Stimulated activated CD4-positive, alpha-beta T cell treated with anti-CD3 and anti-CD28 coated beads, Interleukin-1b, Interleukin-23, amount 100 ng/mL, for 24 hours (primary cell): Measurements from ENCODE around the gene RASSF5.
"Not testable (repeated sequence)": the region's sequence is repeated elsewhere in the genome, so short reads cannot be mapped to it uniquely, and the experiment has no call there.

Experiments
- DNase-seq, 4 experiments: peaks; one replicate each; pipeline ENCODE4 v3.0.0-alpha.2; 2020; ENCODE audit warnings: low read depth in 4 of 4, low spot score in 1 of 4

Gene RASSF5

GRCh38 chr1:206563367-206564207, 56.3 kb downstream of the RASSF5 start:
- no peak for DNase-seq

DNA sequence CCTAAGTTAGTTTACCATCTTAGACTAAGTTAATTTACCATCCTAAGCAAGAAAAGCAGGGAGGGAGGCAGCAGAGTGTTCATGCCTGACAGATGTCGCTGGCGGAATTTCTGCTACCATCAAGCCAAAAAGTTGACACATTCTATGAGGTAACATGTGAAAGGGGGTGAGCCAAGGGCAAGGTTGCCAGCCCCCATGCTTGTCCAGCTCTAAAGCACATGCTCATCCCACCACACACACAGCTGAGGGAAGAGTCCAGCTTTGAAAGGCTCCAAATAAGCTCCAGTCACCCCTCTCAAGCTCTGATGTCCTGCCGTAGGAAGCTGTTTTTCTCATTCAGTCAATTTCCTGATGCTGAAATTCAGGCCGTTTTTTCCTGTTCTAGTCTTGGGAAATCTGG, 58.7 kb downstream of the RASSF5 start:
- no peak for DNase-seq

GRCh38 chr1:206566999-206567398, 59.7 kb downstream of the RASSF5 start:
- no peak for DNase-seq

DNA sequence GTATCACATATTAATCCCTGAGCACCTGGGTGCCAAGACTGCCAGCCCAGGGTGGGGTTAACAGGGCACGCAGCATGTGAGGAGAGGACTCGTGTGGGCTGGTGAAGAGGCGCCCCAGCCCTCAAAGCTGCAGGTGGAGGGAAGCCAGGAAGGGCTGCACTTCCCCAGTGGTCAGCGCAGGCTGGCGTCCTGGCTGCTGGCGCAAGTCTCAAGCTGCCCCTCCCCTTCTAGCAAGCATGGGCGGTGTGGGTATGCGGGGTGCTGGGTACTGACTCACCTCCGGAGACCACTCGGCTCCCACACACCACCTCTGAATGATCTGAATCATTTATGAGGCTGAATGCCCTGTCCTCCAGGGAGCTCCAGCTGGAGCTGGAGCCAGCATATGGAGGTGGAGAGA, 60.9 kb downstream of the RASSF5 start:
- no peak for DNase-seq

GRCh38 chr1:206568779-206569352, 61.5 kb downstream of the RASSF5 start:
- no peak for DNase-seq

GRCh38 chr1:206569556-206569955, 62.2 kb downstream of the RASSF5 start:
- no peak for DNase-seq

DNA sequence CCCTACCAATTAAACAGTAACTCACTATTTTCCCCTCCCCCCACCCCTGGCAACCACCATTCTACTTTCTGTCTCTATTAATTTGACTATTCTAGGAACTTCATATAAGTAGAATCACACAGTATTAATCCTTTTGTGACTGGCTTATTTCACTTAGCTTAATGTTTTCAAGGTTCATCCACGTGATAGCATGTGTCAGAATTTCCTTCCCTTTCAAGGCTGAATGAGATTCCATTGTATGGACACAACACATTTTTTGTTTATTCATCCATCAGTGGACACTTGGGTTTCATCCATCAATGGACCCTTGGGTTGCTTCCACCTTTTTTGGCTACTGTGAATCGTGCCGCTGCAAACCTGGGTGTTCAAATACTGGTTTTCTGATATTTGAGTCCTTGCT, 63.2 kb downstream of the RASSF5 start:
- no peak for DNase-seq

DNA sequence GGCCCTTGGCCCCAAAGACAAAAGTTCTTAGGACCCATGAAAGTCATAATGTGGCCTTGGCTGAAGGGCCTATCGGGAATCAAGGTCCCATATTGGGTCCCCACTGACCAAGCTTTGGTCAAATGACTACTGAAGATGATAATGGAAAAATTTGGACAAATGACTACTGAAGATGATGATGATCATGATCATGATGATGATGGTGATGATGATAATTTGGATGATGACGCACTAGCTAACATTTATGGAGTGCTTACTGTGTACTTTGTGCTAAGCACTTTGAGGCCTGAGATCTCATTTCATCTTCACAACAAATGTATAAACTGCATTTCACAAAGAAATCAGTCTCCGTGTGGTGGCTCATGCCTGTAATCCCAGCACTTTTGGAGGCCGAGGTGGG, 65.5 kb downstream of the RASSF5 start:
- DNase-seq: no peak

DNA sequence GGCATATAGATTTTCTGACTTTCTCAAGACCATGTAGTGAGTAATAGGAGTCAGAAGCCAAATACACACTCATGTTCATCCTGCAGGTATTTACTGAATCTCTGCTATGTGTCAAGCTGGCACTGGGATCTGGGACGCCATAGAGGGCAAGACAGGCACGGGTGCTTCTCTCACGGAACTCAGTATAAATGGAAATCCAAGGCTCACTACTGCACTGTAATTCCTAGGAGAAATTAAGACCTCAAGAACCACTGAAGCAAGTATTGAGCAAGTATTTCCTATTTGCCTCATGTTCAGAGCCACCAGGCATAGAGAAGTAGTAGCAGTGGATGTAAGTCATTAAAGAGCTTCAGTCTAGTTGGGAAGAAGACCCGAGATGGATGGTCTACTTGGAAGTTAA, 66.0 kb downstream of the RASSF5 start:
- no peak for DNase-seq

DNA sequence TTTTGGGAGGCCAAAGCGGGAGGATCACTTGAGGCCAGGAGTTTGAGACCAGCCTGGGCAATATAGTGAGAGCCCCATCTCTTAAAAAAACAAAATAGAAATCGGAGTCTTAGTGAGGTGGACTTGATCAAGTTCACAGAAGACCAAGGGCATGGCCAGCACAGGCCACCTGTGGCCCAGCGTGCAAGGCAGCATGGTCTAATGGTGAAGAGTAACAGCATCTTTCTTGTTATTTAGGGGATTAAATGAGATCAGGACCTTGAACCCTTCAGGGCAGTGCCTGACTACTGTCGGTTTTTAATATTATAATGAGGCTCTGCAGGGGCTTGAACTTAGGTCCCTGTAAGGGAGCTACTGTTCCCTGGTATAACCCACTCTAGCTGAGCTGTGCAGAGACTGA, 66.4 kb downstream of the RASSF5 start:
- DNase-seq: no peak

DNA sequence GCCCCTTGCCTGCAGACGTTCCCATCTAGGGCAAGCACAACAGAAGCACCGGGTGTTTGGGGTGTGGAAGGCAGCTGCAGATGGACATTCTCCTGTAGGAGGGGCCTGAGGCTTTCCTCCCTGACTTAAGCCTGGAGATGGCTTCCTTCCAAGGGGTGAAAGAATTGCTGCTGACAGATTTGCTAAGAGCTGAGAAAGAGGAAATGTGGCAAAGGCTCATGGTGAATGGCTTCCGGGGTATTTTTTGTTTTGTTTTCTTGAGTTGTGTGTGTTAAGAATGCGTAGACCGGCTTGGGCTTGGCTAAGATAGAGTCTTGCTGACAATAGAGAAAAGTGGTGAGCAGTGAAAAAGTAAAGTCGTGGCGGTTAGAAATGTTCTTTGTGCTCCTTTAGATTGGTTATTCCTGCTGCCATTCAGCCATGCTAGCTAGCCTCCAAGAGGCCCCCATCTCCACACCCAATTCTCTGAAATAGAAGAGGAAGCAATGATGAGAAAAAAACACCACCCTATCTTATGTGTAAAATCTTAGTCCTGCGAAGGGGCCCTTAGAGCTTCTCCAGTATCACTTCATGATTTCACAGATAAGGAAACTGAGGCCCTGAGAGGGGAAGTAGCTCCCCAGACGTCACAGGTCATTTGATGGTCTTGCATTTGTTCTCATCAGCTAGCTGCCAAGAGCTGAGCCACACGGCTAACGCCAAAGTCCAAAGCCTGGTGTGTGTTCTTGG, 68.0 kb downstream of the RASSF5 start:
- DNase-seq: no peak

DNA sequence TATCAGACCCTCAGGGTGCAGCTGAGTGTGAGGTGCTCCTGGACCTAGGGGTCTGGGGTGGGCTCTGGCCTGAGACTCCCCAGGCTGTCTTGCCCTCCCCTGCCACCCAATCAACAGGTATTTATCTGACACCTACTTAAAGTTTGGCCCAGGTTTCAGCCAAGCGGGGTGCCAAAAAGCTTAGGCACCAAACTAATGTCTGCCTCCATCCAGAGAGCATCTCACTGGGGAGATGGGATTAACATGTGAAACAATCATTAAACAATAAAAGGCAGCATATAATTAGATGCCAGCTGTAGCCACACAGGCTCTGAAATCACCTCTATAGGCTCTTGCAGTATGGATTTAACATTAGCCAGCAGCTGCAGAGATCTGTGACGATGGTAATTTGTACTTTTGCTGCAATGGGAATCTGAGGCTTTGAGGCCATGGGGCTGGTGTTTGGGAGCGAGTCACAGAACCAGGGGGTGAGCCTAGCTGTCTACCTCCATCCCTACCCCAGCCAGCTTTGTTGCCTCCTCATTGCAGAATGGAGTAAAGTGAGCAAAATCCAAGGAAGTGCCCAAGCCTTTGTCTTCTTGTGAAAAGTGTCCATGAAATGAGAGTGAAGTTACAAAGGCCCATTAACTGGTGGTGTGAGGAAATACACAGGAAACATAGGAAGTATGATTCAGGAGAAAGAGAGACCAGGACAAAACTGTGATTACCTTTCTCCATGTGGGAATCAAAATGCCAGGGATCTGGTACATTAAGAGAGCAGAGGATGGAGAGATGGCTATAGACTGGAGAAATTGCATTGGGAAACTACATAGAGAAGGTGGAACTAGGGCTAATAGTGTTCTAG, 68.8 kb downstream of the RASSF5 start:
- no peak for DNase-seq

GRCh38 chr1:206577626-206578025, 70.3 kb downstream of the RASSF5 start:
- DNase-seq: no peak

- DNase-seq: no peak
These were observed 71.0 kb downstream of the RASSF5 start for GRCh38 chr1:206578068-206578977.

- DNase-seq: no peak
These were observed 71.6 kb downstream of the RASSF5 start for GRCh38 chr1:206578978-206579374.

DNA sequence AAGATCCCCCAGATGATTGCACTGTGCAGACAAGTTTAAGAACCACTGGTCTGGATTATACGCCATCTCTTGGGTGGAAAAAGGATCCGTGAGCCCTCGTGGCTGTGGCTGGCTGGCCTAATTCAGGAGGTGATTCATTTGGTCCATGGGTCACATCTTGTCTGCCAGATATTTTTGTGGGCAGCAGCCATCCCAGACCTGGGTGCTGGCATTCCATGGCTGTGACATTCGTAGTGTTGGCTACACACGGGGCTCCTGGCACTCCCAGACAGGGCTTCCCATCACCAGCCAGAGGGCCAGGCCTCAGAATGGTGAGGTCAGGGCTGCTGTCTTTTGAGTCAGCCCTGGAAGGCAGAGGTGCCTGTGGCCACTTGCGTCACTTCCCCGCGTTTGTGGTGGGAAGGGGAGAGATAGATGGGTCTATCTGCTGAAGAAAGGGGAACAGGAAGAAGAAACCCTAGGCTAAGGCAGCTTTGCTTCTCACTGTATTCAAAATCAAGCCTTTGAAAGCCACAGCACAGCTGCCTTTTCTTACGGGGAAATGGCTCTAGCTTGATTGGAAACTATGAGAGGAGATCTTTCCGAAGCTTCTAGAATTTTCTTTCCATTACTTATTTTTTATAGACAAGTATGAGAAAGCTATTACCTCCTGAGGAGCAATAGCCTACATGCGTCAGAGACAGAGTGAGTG, 72.6 kb downstream of the RASSF5 start:
- peak in 3 of 4 experiments; percentile 56 to 88 (median 75) for DNase-seq

- DNase-seq: no peak
These were observed 73.2 kb downstream of the RASSF5 start for GRCh38 chr1:206580438-206581113.

- not testable (repeated sequence) for DNase-seq
These were observed 73.8 kb downstream of the RASSF5 start for GRCh38 chr1:206581114-206581497.

DNA sequence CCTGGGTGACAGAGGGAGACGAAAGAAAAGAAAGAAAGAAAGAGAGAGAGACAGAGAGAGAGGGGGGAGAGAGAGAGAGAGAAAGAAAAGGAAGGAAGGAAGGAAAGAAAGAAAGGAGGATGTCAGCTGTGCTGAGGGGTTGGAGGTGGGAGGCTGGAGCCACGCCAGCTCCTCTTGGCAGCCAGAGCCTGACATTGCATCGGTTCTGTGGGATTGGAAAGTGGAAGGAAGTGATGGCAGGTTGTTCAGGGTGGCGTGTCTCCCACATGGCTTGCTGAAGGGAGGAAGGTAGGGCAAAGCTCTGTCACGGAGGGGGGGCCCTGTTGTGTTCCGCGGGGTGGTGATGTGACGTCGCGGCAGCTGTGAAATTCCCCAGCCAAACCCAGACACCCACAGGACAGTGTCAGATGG, 74.2 kb downstream of the RASSF5 start:
- DNase-seq: peak in 2 of 4 experiments; percentile 52 to 64
